ENCODE data around the gene GPRC5D. TPM values are rescaled to one million over a fixed set of nuclear protein-coding genes. Genes with fewer than 3 reads are reported as not detected.
A peak's percentile ranks its signal among the peaks of the same experiment; 100 is the strongest.

Gene GPRC5D
- total RNA-seq, 6 experiments from 2014 or later, result not detected

DNA sequence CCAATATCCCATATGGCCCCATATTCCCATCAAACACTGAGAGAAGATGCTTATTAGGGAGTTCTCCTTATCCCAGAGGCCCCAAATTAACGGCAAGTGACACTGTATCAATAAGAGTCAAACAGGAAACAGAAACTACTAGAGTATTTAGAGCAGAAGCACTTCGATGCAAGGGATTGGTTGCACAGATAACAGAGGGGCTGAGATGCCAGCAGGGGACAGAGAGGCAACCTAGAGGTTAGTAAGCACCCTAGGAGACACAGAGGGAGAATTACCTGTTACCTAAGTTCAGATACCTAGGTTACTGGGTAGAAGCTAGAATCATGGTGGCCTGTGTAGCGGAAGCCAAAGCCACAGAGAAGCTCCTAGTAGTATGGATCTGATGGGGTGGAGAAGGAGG lies 45.2 kb upstream of the GPRC5D start:
- no peak for TF ChIP-seq POLR2A (IDR thresholded peaks at IDR 0.05)
- TF ChIP-seq, protein P1, sequence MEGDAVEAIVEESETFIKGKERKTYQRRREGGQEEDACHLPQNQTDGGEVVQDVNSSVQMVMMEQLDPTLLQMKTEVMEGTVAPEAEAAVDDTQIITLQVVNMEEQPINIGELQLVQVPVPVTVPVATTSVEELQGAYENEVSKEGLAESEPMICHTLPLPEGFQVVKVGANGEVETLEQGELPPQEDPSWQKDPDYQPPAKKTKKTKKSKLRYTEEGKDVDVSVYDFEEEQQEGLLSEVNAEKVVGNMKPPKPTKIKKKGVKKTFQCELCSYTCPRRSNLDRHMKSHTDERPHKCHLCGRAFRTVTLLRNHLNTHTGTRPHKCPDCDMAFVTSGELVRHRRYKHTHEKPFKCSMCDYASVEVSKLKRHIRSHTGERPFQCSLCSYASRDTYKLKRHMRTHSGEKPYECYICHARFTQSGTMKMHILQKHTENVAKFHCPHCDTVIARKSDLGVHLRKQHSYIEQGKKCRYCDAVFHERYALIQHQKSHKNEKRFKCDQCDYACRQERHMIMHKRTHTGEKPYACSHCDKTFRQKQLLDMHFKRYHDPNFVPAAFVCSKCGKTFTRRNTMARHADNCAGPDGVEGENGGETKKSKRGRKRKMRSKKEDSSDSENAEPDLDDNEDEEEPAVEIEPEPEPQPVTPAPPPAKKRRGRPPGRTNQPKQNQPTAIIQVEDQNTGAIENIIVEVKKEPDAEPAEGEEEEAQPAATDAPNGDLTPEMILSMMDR (IDR thresholded peaks at IDR 0.05), result no peak
- H3K27ac ChIP-seq, result no peak overlapping the region
- ATAC-seq (no peak), DNase-seq (no peak)
- H3K36me3 ChIP-seq, result no peaks in the 10 kb centered on the region
- WGBS (ENCODE audit: insufficient coverage, low coverage, low lambda C conversion rate, missing lambda C conversion rate), result 41% methylated on average over 3 of the region's 3 CpGs
- H3K9me3 ChIP-seq, result no peaks in the 10 kb centered on the region
- intact Hi-C loops (cut with DNase I), result no loop called here
- H3K27me3 ChIP-seq, result no peaks in the 10 kb centered on the region
- H3K4me3 ChIP-seq, result no peak overlapping the region
- peaks cover 0 to 52% (median 6%) of the 10 kb centered on the region in 4 donors for H3K4me1 ChIP-seq

DNA sequence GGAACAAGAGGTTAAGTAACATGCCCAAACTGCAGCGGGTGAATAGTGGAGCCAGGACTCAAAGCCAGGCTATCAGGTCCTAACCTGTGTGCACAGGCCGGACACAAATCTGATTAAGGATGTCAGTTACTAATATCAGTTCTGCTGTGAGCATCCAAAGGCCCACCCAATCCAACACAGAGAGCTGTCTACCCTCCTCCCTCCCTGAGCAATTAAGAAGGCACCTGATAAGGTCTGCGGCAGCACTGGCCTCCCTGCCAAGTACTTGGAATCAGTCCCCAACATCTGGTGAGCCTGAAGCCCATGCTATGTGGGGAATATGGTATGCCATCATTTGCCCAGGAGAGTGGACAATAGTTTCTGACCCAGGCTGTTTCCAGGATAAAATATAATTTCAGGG lies 44.2 kb upstream of the GPRC5D start:
- Histone ChIP-seq H3K4me3 (no peak overlapping the region), H3K4me1 (peaks cover 0 to 52% (median 6%) of the 10 kb centered on the region in 4 donors)
- ATAC-seq, result no peak

GRCh38 chr12:12995088-12995487 lies 43.1 kb upstream of the GPRC5D start:
- no peaks in the 10 kb centered on the region for H3K36me3 ChIP-seq
- WGBS (ENCODE audit: insufficient coverage, low coverage, low lambda C conversion rate, missing lambda C conversion rate), result 95% methylated on average over 3 of the region's 3 CpGs
- H3K9me3 ChIP-seq, result no peaks in the 10 kb centered on the region
- no peak for DNase-seq
- no peak for ATAC-seq
- no peak overlapping the region for H3K27ac ChIP-seq
- no peak for TF ChIP-seq POLR2A (IDR thresholded peaks at IDR 0.05)
- TF ChIP-seq, protein P1 (IDR thresholded peaks at IDR 0.05), result no peak
- no peaks in the 10 kb centered on the region for H3K27me3 ChIP-seq
- H3K4me1 ChIP-seq, result peaks cover 0 to 52% (median 6%) of the 10 kb centered on the region in 4 donors
- H3K4me3 ChIP-seq, result no peak overlapping the region
- intact Hi-C loops (cut with DNase I), result no loop called here

More for the DNA sequence above, 44.2 kb upstream of the GPRC5D start:
- H3K27me3 ChIP-seq, result no peaks in the 10 kb centered on the region
- intact Hi-C loops (cut with DNase I), result no loop called here
- H3K36me3 ChIP-seq, result no peaks in the 10 kb centered on the region
- no peak for TF ChIP-seq POLR2A (IDR thresholded peaks at IDR 0.05)
- TF ChIP-seq, protein P1 (IDR thresholded peaks at IDR 0.05), result no peak
- H3K27ac ChIP-seq, result no peak overlapping the region
- H3K9me3 ChIP-seq, result no peaks in the 10 kb centered on the region
- 22% methylated on average over 1 of the region's 3 CpGs for WGBS (ENCODE audit: insufficient coverage, low coverage, low lambda C conversion rate, missing lambda C conversion rate)
- no peak for DNase-seq

DNA sequence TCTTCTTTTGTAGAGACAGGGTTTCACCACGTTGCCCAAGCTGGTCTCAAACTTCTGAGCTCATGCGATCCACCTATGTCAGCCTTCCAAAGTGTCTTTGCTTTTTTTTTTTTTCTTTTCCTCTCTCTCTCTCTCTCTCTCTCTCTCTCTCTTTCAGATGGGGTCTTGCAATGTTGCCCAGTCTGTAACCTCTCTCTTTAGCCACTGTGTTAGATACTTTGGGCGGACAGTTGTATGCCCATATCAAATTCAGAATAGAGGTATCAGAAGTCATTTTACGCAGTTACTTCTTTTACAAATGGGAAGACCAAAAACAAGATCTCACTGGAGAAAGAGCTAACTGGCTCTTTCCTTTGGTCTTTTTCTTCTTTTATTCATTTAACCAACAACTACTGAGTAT lies 41.4 kb upstream of the GPRC5D start:
- no peaks in the 10 kb centered on the region for H3K27me3 ChIP-seq
- peaks cover 0 to 12% (median 4%) of the 10 kb centered on the region in 4 donors for H3K36me3 ChIP-seq
- intact Hi-C loops (cut with DNase I), result no loop called here
- DNase-seq, result no peak
- H3K27ac ChIP-seq, result peak overlapping the region in 2 of 3 donors; percentile 9 to 11
- no peaks in the 10 kb centered on the region for H3K9me3 ChIP-seq
- no peak for ATAC-seq
- no peak for TF ChIP-seq POLR2A (IDR thresholded peaks at IDR 0.05)
- TF ChIP-seq, protein P1 (IDR thresholded peaks at IDR 0.05), result no peak
- H3K4me3 ChIP-seq, result no peak overlapping the region
- WGBS (ENCODE audit: insufficient coverage, low coverage, low lambda C conversion rate, missing lambda C conversion rate), result 85% methylated on average over 4 of the region's 4 CpGs
- peaks cover 0 to 44% (median 4%) of the 10 kb centered on the region in 4 donors for H3K4me1 ChIP-seq

All from right lobe of liver (tissue), 6 donors.